Spleen (tissue), 7 donors: ENCODE results near the gene PGLYRP4.

Experiments
- CTCF ChIP-seq, 11 experiments: fragments of 200-600 bp in 7 of 11; fragments of 450-650 bp in 4 of 11; sonication (generic) in 4 of 11; IDR thresholded peaks in 8 of 11; conservative IDR thresholded peaks in 3 of 11; 1 replicate in 7 of 11; 2 replicates in 4 of 11; pipeline versions ENCODE4 v1.4.0 to v1.8.0; 2016 to 2021; ENCODE audit warnings: antibody characterized with exemption in 11 of 11, inconsistent platforms in 4 of 11, mild to moderate bottlenecking in 1 of 11
- POLR2A ChIP-seq, 3 donors: fragments of 450-650 bp; IDR thresholded peaks; one replicate each; pipeline ENCODE4 v1.5.1; 2017; ENCODE audit warnings: antibody characterized with exemption in 3 of 3, mild to moderate bottlenecking in 1 of 3
- donor health status: DM: no; HTN: no; CAD: no; lungs with moderate emphysema.
- donor health status: DM: no; HTN: no; CAD: no.
- donor health status: DM: no; HTN: no; CAD: no.

DNA sequence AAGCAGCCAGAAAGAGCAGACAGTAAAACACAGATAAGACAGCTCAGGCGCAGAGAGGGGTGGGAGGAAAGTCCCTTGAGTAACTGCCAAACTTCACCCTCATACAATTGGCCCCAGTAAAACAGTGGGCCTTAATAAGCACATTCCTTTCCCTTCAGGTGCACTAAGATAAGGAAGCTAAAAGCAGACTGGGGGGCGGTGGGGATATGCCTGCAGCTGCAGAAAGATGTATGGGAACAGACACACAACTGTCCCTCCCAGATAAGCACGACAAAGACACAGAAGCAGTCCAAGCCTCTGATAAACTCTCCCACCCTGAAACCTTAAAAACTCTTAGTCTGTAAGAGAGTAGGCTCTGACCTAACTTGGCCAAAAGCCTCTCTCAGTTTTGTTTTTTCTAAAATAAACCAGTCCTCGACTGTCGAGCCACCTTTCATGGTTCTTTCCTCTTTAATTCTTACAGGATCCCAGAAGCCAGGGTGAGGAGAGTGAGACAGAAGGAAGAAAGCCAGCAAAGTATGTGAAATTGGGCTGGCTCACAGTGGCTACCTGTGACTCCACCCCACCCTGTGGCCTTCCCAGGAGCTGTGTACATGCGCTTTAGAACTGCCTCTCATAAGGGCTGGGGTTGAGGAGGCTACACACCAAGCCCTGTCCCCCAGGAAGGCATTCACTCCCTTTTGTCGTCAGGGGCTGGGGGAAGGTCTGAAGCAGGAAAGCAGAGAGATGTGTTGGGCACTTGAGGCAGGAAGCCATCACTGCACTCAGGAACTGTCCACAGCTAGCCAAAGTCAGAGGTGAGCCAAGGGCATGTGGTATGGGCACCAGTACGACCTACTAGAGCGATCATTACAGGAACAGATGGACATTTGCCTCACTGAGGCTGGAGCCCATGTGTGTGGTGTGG is 4.6 kb downstream of the PGLYRP4 start:
- no peak for TF ChIP-seq POLR2A (IDR thresholded peaks at IDR 0.05)
- no peak for TF ChIP-seq CTCF (IDR thresholded peaks at IDR 0.05 in 8 of 11, conservative IDR thresholded peaks at IDR 0.05 in 3 of 11)
